ENCODE data around the gene RGS5.

RGS5 gene

DNA sequence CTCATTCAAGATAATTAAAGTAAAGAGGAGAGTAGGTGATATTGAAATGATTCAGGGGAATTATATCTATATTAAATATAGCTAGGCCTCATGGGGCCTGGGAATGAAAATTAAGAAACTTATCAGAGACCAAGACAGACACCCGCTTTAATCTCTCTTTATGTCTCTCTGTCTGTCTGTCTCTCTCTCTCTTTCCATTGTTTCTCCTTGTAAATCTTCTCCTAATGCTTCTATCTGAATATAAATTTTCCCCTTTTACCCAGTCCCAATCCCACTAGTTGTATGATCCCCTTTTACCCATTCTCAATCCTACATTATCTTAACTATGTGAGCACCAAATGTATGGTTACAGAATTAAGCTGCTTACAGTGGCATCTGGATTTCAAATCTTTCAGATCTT is 61.2 kb downstream of the RGS5 start:
- no peak for DNase-seq

DNA sequence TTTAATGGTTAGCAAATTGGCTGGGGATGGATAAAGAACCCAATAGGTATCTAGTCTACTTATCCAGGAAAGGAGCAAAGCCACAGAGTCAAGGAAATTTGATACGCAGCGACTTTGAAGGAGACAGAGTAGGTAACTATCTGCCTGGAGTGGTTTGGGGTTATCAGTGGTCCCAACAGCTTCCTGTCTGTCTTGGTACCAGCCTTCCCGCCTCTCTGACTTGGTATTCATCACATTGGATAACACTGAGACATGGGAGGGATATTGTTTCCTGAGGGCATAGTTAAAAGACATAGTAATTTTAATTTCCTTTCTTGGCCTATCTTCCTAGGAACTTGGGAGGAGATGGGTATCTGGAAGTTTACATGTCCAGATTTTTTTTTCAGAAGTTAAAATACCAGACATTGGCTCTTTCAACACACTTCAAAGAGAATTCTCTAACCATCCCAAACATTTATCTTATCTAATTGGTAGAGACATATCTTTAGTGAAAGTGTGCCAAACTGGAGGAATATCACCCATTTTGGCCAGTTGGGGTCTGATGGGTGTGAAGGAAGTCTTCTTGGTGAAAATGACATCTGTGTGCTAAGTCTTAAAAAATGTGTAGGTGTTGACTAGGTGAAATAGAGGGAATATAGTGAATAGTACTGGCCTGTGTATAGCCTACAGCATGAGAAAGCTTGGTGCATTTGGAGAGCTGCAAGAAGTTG is 65.0 kb downstream of the RGS5 start:
- DNase-seq = no peak

DNA sequence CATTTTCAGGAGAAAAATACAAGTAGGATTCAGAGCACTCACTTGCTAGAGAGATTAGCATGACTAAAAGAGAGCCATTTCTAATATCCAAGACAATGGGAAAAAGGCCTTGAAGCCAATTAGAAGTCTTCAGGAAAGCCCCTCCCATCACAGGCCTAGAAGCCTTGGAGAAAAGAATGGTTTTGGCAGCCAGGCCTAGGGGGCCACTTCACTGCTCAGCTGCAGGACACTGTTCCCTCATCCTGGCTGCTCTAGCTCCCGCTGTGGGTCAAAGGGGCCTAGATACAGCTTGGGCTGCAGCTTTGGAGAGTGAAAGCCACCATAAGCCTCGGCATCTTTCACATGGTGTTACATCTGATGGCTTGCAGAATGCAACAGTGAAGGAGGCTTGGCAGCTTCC is 70.7 kb downstream of the RGS5 start:
- DNase-seq = no peak

DNA sequence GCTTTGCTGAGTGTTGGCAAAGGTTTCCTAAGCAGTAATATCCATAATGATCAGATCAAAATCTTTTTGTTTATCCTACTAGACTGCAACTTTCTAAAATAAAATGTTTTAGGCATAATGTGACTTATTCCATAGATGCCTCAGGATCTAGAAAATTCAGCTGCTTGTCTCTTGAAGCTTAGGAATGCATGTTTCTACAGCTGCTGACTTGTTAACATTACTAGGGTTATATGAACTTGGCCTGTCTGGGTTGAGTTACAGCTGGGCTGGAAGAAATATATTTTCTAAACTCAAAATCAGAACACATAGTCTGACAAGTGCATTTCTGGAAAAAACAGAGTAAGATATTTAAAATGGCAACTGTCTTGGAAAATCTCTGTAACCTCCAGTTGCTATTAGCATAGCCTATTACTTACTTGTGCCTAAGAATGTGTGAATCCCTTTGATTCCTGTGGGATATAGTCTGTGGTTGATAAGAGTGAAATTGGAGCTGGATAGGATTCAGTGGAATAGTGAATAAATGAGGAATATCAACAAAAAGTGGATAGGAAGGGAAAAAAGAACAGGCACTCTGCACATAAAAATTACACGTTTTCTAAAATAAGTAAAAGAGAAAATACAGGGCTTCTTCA is 72.4 kb downstream of the RGS5 start:
- DNase-seq = no peak

DNA sequence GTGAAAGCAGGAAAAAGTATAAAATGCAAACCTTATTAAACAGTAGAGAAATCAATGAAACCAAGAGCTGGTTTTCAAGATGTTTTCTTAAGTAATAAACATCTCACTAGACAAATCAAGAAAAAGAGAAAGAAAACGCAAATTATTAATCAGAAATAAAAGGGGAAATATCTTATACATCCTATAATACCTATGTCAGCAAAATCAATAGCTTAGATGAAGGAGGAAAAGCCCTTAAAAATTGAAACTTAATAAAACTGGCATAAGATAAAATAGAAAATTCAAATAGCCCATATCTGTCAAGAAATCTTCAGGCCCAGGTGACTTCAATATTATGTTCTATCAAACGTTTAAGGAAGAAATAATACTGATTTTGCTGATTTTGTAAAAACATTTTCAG is 74.4 kb downstream of the RGS5 start:
- DNase-seq = no peak

DNA sequence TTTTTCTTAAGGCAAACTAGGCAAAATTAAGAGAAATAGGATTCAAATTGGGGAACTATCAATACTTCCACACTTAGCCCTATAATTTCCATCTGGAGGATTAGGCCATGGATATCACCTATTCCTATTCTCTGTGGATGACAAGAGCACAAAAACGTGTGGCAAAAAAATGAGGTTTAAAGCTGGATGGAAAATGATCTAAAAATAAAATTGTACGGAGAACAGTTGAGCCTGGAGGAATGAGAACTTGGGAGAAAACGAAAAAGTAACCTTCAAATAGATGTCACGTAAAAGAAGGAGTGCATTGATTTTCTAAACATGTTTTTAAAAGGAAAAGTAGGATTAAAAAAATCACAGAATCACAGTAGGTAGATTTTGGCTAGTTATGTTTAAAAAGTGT is 77.9 kb downstream of the RGS5 start:
- no peak for DNase-seq

DNA sequence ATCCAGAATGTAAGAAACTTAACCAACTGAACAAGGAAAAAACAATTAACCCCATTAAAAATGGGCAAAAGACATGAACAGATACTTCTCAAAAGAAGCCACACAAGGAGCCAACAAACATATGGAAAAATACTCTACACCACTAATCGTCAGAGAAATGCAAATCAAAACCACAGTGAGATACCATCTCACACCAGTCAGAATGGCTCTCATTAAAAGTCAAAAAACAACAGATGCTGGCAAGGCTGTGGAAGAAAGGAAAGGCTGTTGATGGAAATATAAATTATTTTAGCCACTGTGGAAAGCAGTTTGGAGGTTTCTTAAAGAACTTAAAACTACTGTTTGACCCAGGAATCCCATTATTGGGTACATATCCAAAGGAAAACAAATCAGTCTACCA is 82.3 kb downstream of the RGS5 start:
- DNase-seq = no peak

DNA sequence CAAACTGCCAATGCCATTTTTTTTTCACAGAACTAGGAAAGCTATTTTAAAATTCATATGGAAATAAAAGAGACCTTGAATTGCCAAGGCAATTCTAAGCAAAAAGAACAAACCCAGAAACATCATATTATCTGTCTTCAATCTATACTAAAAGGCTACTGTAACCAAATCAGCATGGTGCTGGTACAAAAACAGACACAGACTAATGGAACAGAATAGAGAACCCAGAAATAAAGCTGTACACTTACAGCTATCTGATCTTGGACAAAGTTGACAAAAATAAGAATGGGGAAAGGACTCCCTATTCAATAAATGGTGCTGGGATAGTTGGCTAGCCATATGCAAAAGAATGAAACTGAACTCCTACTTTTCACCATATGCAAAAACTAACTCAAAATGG is 83.0 kb downstream of the RGS5 start:
- DNase-seq = no peak

DNA sequence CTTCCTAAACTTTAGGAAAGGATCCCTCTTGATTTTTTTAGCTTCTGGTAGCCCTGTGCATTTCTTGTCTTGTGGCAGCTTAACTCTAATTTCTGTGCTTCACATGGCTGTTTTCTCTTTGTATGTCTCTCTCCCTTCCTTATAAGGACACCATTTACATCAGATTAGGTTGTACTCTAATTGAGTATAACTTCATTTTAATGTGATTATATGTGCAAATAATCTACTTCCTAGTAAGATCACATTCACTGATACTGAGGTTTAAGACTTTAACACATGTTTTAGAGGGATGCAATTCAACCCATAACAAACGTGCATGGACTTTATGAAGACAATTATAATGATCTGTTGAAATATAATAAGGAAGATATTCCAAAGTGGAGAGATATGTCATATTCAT is 86.8 kb downstream of the RGS5 start:
- DNase-seq = no peak

DNA sequence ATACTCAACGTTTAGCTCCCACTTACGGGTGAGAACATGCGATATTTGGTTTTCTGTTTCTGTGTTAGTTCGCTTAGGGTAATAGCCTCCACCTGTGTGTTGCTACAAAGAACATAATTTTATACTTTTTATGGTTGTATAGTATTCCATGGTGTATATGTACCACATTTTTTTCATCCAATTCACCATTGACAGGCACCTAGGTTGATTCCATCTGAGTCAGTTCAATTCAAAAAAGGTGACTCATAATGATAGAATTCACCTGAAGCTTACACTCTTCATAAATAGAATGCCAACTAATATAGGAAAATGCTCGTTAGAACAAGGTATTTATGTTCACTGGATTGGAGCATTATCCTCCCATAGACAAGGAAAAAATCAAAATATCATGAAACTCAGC is 95.1 kb downstream of the RGS5 start:
- no peak for DNase-seq

DNA sequence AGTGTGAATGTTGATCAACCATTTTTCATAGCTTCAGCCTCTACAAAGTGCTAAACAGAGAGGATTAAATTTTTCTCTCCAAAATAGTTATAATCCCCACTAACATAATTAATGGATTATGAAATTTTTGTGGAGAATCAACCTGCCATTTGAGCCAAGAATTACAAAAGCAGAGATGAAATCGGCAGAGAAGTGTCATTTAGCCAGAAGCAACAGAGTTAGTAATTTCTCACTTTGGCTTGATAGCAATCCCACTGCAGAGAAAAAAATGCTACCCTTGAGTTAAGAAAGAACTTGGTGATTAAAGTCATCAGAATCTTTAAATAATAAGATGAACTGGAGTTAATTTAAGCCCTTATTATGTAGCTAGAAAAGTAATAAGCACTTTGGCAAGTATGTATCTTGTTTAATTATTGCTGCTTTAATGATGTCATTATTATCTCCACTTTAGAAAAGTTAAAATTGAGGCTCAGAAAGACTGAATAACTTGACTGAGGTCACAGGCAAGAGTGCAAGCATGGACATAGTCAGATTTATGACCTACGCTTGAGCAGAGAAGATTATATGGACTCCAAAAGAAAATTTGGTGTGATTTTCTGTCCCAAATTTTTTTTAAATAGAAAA is 96.2 kb downstream of the RGS5 start:
- DNase-seq = no peak

DNA sequence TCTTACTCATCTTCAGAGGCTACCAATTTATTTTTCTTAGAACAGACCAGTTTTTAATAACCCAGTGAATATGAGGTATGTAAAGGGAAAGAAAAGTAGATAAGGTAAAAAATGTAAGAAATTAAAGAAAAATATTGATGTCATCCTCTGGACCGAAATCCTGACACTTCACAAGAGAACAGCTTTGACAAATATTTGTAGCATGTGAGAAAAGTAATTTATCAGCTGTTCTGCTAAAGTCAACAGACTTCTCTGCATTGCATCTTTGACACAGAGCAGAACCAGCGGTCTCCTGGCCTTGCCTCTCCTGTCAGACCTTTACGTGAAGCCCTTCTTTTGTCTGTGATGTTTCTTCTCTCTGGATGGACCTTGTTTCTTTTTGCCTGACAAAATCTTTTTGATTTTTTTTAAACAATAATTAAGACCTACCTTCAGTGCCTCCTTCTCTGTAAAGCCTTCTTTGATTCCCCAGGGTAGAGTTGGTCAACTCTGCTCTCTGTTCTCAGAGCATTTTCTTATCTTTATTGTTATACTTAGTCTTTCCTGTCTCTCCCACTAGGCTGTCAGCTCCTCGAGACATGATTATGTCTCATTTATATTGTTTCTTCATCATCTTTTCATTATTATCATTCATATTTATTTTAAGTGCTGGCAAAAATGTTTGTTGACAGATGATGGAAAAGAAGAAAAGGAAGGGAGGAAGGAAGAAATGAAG is 98.2 kb downstream of the RGS5 start:
- DNase-seq = no peak

DNA sequence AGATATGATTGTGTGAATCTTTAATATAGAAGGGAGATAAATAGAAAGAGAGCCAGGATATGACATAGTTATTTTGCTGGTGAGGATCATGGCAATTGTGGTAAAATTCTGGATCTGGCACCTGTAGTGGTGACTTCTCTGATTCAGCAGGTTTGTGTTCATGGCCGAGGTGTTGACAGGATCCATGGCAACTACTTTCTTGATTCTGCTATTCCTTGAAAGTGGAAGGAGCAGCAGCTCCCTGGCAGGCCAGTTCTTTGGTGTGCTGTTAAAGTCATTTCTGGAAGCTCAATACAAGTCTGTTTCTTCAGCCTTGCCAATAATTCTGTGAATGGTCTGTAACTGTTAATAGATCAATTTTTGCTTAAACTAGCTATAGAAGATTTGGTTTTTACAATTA is 100.1 kb downstream of the RGS5 start:
- no peak for DNase-seq

DNA sequence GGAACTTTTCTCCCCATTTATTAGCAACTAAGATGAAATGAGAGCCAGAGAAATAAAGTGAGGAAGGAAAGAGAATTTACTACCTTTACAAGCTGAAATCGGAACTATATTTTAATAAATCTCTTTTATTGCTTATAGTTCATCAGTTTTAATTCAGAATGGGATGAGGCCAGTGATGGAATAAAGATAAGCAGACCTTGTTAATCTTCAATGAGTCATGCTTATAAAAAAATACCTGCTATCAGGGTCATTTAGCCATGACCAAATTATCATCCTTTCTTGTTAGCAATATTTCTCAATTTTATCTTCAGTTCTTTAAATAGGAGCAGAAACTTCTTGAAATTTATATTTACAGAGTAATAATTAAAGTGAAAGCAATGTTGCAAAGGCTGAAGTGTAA is 107.5 kb downstream of the RGS5 start:
- no peak for DNase-seq

DNA sequence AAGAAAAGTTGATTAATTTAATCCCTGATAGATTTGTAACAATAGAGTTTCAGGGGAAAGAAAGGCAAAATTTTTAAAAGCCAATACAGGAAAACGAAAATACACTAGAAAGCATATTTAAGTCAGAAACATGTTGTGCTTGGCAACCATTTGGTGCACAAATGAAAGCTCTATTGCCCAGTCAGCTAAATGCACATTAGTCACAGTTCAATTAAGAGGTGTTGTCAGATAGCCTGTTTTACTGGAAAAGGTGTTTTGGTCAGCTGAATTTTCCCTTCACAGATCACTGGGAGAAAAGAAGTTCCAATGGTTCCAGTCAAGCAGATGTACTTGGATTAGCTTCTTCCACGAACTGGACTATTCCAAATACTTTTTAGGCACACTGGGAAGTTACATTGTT is 108.1 kb downstream of the RGS5 start:
- no peak for DNase-seq

DNA sequence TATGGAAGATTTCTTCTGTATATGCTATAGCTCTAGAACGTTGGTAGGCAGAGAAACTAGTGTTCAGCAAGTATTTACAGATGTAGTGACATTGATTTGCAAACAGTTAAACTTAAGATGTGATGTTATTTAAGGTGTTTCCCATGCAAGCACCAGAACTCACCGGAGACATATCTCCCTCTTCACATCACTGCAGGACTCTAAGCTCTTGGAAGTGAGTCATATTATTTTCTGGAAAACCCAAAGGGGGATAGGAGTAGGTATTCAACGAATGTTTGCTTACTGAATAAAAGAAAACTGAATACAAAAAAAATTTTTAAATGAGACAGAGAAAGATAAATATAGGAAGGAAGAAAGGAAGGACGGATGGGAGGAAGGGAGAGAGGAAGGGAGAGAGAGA is 108.5 kb downstream of the RGS5 start:
- DNase-seq = no peak

DNA sequence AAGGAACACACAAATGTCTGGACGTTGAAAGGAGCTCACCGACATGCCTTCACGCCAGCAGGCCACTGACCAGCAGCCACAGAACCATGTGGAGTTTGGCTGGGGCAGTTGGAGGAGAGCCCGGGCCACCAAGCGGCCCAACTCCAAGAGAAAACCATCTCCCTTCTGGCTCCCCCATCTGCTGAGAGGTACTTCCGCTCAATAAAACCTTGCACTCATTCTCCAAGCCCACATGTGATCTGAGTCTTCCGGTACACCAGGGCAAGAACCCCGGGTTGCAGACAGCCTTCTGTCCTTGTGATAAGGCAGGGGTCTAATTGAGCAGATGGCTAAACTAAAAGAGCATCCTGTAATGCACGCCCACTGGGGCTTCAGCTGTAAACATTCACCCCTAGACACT is 109.1 kb downstream of the RGS5 start:
- DNase-seq = no peak

DNA sequence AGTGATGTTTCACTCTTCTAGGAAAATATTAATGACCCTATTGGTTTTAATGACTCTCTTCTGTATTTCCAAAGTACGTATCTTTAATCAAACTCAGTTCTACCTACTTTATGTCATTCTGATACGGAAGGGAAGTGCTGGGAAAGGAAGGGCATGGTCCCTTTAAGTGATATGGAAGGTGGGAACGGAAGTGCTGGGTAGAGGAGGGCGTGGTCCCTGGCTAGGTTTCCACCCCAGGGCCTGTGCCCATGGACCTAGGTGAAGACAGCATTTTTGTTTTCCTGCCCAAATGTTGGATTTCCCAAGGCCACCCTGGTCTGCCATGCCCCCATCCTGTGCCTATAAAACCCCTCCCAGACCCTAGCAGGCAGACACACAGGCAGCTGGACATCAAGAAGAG is 109.5 kb downstream of the RGS5 start:
- DNase-seq = no peak
